Skin of body (tissue), 2 donors: ENCODE results near the gene PRTG. TPM values are rescaled to one million over a fixed set of nuclear protein-coding genes. Genes with fewer than 3 reads are reported as not detected.
A peak's percentile ranks its signal among the peaks of the same experiment; 100 is the strongest.
"Not testable (repeated sequence)": the region's sequence is repeated elsewhere in the genome, so short reads cannot be mapped to it uniquely, and the experiment has no call there.

ENCODE experiments used
- DNase-seq: peaks from one replicate; lab custom pipeline; 2025; lab: John Stamatoyannopoulos, UW
- total RNA-seq: library from RNA; depleted of rRNA; stranded (reverse); fragments of >200 nt; gene quantifications from one replicate; pipeline ENCODE4 v1.2.3, GENCODE V29; 2014

PRTG gene
- total RNA-seq, 1 donor from 2014 or later: 1.5 TPM

- DNase-seq: no peak
These were observed 1.0 kb upstream of the PRTG start for GRCh38 chr15:55743729-55744655.

- no peak for DNase-seq
These were observed 440 bp downstream of the PRTG start for GRCh38 chr15:55742498-55742926.

GRCh38 chr15:55741833-55742497 lies 987 bp downstream of the PRTG start:
- DNase-seq: no peak

GRCh38 chr15:55740981-55741832 lies 1.7 kb downstream of the PRTG start:
- peak; percentile 32 for DNase-seq

GRCh38 chr15:55740359-55740878 lies 2.5 kb downstream of the PRTG start:
- DNase-seq: no peak

GRCh38 chr15:55739641-55740040 lies 3.3 kb downstream of the PRTG start:
- DNase-seq: no peak

- DNase-seq: no peak
These were observed 4.2 kb downstream of the PRTG start for GRCh38 chr15:55738715-55739114.

- DNase-seq: no peak
These were observed 5.6 kb downstream of the PRTG start for GRCh38 chr15:55737373-55737772.

GRCh38 chr15:55736756-55737155 lies 6.2 kb downstream of the PRTG start:
- DNase-seq: no peak

GRCh38 chr15:55734641-55735040 lies 8.3 kb downstream of the PRTG start:
- DNase-seq: no peak

GRCh38 chr15:55733461-55733860 lies 9.5 kb downstream of the PRTG start:
- not testable (repeated sequence) for DNase-seq

- DNase-seq: no peak
These were observed 21.3 kb downstream of the PRTG start for GRCh38 chr15:55721554-55722185.

- DNase-seq: no peak
These were observed 27.4 kb downstream of the PRTG start for GRCh38 chr15:55715355-55716076.

GRCh38 chr15:55714064-55714463 lies 28.9 kb downstream of the PRTG start:
- DNase-seq: no peak

- DNase-seq: no peak
These were observed 30.6 kb downstream of the PRTG start for GRCh38 chr15:55712363-55712762.

GRCh38 chr15:55710286-55710685 lies 32.7 kb downstream of the PRTG start:
- DNase-seq: no peak

GRCh38 chr15:55709458-55709857 lies 33.5 kb downstream of the PRTG start:
- DNase-seq: no peak

- DNase-seq: no peak
These were observed 34.2 kb downstream of the PRTG start for GRCh38 chr15:55708720-55709119.

- no peak for DNase-seq
These were observed 35.0 kb downstream of the PRTG start for GRCh38 chr15:55707951-55708350.

- DNase-seq: no peak
These were observed 35.4 kb downstream of the PRTG start for GRCh38 chr15:55707518-55707917.
